Fibroblast of lung (primary cell): ENCODE data around the gene PANK4. TPM values are rescaled to one million over a fixed set of nuclear protein-coding genes. Genes with fewer than 3 reads are reported as not detected.

Source experiments
- DNase-seq, 2 donors: peaks; one replicate each; pipeline versions ENCODE4 v3.0.0 to v3.0.0-alpha.2; 2010; ENCODE audit warnings: low read depth in 2 of 2
- H2AFZ ChIP-seq: 2 replicates; pipeline ENCODE4 v1.5.1; 2012; ENCODE audit warnings: low read length, control low read depth, inconsistent platforms
- H3K27ac ChIP-seq: 2 replicates; pipeline ENCODE4 v1.5.1; 2011; ENCODE audit warnings: low read length, control low read depth; ENCODE audit not compliant: insufficient read depth
- H3K27me3 ChIP-seq: 2 replicates; pipeline ENCODE4 v1.5.1; 2011; ENCODE audit warnings: mild to moderate bottlenecking, low read length; ENCODE audit not compliant: control insufficient read depth, insufficient read depth
- H3K36me3 ChIP-seq: 2 replicates; pipeline ENCODE4 v1.5.1; 2011; ENCODE audit warnings: low read length; ENCODE audit not compliant: control insufficient read depth, insufficient read depth
- H3K4me1 ChIP-seq: 2 replicates; pipeline ENCODE4 v1.5.1; 2011; ENCODE audit warnings: low read length; ENCODE audit not compliant: control insufficient read depth, insufficient read depth; ENCODE audit errors: extremely low read depth
- H3K4me2 ChIP-seq: 2 replicates; pipeline ENCODE4 v1.5.1; 2011; ENCODE audit warnings: low read length, control low read depth; ENCODE audit not compliant: insufficient read depth; ENCODE audit errors: extremely low read depth
- H3K4me3 ChIP-seq, 4 experiments: fragments of 200-600 bp in 1 of 4; sonication (generic) in 1 of 4; replicated peaks in 1 of 4; 2 replicates each; pipeline ENCODE4 v1.5.1; 2011 to 2016; ENCODE audit warnings: low read length in 4 of 4, low read depth in 3 of 4, mild to moderate bottlenecking in 3 of 4, control low read depth in 2 of 4, inconsistent platforms in 1 of 4, mixed read lengths in 1 of 4; ENCODE audit not compliant: insufficient read depth in 1 of 4; ENCODE audit errors: control extremely low read depth in 1 of 4
- H3K79me2 ChIP-seq: 2 replicates; pipeline ENCODE4 v1.5.1; 2012; ENCODE audit warnings: mild to moderate bottlenecking, low read length, inconsistent platforms; ENCODE audit not compliant: control insufficient read depth, insufficient read depth
- H3K9ac ChIP-seq: 2 replicates; pipeline ENCODE4 v1.5.1; 2011; ENCODE audit warnings: mild to moderate bottlenecking, low read length, control low read depth; ENCODE audit not compliant: insufficient read depth
- H3K9me3 ChIP-seq: 2 replicates; pipeline ENCODE4 v1.5.1; 2012; ENCODE audit warnings: low read depth, low read length; ENCODE audit not compliant: control insufficient read depth, insufficient read depth
- H4K20me1 ChIP-seq: 2 replicates; pipeline ENCODE4 v1.5.1; 2011; ENCODE audit warnings: low read length; ENCODE audit not compliant: control insufficient read depth, insufficient read depth; ENCODE audit errors: extremely low read depth
- EZH2 ChIP-seq: IDR thresholded peaks from 2 replicates; pipeline ENCODE4 v1.5.1; 2012; ENCODE audit warnings: low read length, control low read depth, mild to moderate bottlenecking; ENCODE audit errors: missing control alignments
- polyA plus RNA-seq, 2 donors: library from polyadenylated mRNA; depleted of rRNA in 1 of 2; stranded (reverse) in 1 of 2; unstranded in 1 of 2; fragments of >200 nt; gene quantifications; 2 replicates each; pipeline ENCODE4 v1.2.1, GENCODE V29; 2011 to 2012; ENCODE audit warnings: missing spikeins in 1 of 2
- total RNA-seq: library from RNA; depleted of rRNA; stranded (reverse); fragments of >200 nt; gene quantifications from 2 replicates; pipeline ENCODE4 v1.2.1, GENCODE V29; 2014
- TF ChIP-seq, protein P1 (sequence below), 2 donors: IDR thresholded peaks in 1 of 2; conservative IDR thresholded peaks in 1 of 2; 1 replicate in 1 of 2; 2 replicates in 1 of 2; pipeline ENCODE4 v1.5.1; 2011 to 2012; ENCODE audit warnings: low read length in 2 of 2, control low read depth in 1 of 2, inconsistent platforms in 1 of 2, low read depth in 1 of 2, mild to moderate bottlenecking in 1 of 2

Gene PANK4
- total and polyA plus RNA-seq, 2 donors (not counting 1 experiment from before 2014, with no cell fraction given): 8.5 to 17.0 TPM

DNA sequence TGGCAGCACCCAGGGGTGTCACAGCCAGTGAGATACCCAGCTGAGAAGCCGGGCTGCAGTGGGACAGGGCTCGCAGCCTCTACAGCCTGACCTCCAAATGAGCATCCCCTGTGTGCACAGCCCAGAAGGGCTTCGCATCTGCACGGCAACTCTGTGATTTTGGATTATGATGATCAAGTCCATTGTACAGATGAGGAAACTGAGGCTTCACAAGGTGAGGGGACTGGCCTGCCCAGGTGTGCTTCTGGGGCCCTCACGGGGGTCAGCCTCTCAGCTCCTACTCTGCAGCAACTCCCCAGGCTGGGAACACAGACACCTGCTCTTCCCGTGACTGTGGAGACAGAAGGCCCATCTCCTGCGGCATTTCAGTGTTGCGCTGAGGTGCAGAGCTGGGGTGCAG is 12.5 kb upstream of the PANK4 start:
- Histone ChIP-seq H3K4me1 (no peaks in the 10 kb centered on the region), H3K9me3 (no peaks in the 10 kb centered on the region), H4K20me1 (no peaks in the 10 kb centered on the region), H3K4me3 (no peak overlapping the region), H3K79me2 (no peaks in the 10 kb centered on the region), H3K27me3 (no peaks in the 10 kb centered on the region), H3K36me3 (no peaks in the 10 kb centered on the region), H3K4me2 (no peak overlapping the region), H2AFZ (no peak overlapping the region), H3K9ac (no peak overlapping the region), H3K27ac (no peak overlapping the region)
- TF ChIP-seq, protein P1, sequence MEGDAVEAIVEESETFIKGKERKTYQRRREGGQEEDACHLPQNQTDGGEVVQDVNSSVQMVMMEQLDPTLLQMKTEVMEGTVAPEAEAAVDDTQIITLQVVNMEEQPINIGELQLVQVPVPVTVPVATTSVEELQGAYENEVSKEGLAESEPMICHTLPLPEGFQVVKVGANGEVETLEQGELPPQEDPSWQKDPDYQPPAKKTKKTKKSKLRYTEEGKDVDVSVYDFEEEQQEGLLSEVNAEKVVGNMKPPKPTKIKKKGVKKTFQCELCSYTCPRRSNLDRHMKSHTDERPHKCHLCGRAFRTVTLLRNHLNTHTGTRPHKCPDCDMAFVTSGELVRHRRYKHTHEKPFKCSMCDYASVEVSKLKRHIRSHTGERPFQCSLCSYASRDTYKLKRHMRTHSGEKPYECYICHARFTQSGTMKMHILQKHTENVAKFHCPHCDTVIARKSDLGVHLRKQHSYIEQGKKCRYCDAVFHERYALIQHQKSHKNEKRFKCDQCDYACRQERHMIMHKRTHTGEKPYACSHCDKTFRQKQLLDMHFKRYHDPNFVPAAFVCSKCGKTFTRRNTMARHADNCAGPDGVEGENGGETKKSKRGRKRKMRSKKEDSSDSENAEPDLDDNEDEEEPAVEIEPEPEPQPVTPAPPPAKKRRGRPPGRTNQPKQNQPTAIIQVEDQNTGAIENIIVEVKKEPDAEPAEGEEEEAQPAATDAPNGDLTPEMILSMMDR (conservative IDR thresholded peaks at IDR 0.05 in 1 of 2, IDR thresholded peaks at IDR 0.05 in 1 of 2; ENCODE audit: low read depth in 1 of 2, low read length in 2 of 2): no peak
- TF ChIP-seq EZH2: no peak
- DNase-seq: no peak

DNA sequence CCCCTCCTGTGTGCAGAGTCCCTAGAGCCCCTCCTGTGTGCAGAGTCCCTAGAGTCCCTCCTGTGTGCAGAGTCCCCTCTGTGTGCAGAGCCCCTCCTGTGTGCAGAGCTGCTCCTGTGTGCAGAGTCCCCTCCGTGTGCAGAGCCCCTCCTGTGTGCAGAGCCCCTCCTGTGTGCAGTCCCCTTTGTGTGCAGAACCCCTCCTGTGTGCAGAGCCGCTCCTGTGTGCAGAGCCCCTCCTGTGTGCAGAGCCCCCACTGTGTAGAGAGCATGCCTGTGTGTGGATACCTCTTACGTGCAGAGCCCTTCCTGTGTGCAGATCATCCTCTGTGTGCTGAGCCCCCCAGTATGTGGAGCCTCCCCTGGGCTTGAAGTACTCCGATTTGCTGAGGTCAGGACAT is 12.0 kb upstream of the PANK4 start:
- no peaks in the 10 kb centered on the region for H3K36me3 ChIP-seq
- TF ChIP-seq, protein P1 (conservative IDR thresholded peaks at IDR 0.05 in 1 of 2, IDR thresholded peaks at IDR 0.05 in 1 of 2; ENCODE audit: low read depth in 1 of 2, low read length in 2 of 2): no peak
- TF ChIP-seq EZH2: no peak
- H2AFZ ChIP-seq: no peak overlapping the region
- H3K4me3 ChIP-seq: no peak overlapping the region
- H3K79me2 ChIP-seq: no peaks in the 10 kb centered on the region
- peaks cover under 1% of the 10 kb centered on the region for H3K27me3 ChIP-seq
- no peaks in the 10 kb centered on the region for H3K9me3 ChIP-seq
- H3K4me2 ChIP-seq: no peak overlapping the region
- H3K27ac ChIP-seq: no peak overlapping the region
- no peak overlapping the region for H3K9ac ChIP-seq
- H4K20me1 ChIP-seq: no peaks in the 10 kb centered on the region
- no peaks in the 10 kb centered on the region for H3K4me1 ChIP-seq
- no peak for DNase-seq

DNA sequence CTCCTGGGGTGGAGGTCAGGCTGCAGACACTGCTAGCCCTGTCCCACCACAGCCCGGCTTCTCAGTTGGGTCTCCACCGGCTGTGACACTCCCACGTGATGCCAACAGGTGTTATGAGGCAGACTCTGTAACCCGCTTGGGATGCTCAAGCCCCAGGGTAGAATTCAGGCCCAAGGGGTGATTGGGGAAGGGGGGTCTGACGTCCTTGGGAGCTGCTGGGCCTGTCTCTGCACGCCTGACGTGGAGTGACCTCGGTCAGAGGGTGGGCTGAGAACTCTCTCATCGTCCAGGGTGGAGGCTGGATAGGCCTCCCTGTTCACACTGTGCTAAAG is 11.4 kb upstream of the PANK4 start:
- peaks cover 7% of the 10 kb centered on the region for H3K27me3 ChIP-seq

More for the DNA sequence above, 11.4 kb upstream of the PANK4 start:
- no peak overlapping the region for H3K27ac ChIP-seq
- no peak overlapping the region for H3K4me3 ChIP-seq
- H3K36me3 ChIP-seq: no peaks in the 10 kb centered on the region
- TF ChIP-seq, protein P1 (conservative IDR thresholded peaks at IDR 0.05 in 1 of 2, IDR thresholded peaks at IDR 0.05 in 1 of 2; ENCODE audit: low read depth in 1 of 2, low read length in 2 of 2): no peak
- TF ChIP-seq EZH2: no peak
- no peaks in the 10 kb centered on the region for H3K79me2 ChIP-seq
- no peaks in the 10 kb centered on the region for H4K20me1 ChIP-seq
- no peak overlapping the region for H2AFZ ChIP-seq
- no peak overlapping the region for H3K9ac ChIP-seq
- H3K4me1 ChIP-seq: no peaks in the 10 kb centered on the region
- H3K9me3 ChIP-seq: no peaks in the 10 kb centered on the region
- no peak overlapping the region for H3K4me2 ChIP-seq
- DNase-seq: no peak
